Superior temporal gyrus (tissue), 1 donor: Measurements from ENCODE around the gene ZNF408.
"Not testable (repeated sequence)": the region's sequence is repeated elsewhere in the genome, so short reads cannot be mapped to it uniquely, and the experiment has no call there.

Experiments used
- DNase-seq: peaks from one replicate; pipeline ENCODE4 v3.0.0-alpha.2; 2016; ENCODE audit errors: extremely low spot score

Gene ZNF408

DNA sequence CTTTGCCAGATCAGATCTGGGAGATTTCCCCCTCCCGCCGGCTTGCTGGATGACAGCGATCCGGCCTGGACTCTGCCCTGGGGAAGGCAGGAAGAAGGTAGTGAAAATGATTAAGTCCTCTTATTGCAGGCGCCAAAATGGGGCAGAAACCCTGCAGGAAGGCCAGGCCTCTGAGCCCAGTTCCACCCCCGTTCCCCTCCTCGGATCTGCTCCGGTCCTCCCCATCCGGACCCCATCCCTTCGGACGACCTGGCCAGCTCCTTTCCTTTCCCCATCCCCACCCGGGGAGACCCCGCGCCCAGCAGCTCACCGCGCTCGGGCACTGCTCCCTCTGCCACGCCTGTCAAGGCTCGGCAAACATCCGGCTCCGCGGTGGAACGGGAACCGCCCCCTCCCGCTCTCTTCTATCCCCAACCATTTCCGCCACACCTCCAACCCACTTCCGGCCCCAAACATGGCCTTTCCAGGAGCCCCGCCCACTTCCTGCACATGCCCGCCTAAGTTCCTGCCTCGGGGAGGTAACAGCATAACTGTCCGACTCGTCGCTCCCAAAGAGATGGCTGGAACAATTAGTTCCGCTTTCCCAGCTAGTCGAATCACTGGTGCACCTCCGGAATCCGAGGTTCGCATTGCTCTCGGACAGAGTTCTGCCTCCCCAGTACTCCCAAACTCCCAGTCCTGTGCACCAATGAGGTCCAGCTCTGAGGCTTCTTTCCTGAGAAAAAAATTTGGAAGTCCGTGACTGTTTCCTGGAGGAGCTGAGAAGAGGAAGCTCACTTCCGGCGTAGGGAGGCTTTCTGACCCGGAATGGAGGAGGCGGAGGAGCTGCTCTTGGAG lies at the start of gene ZNF408, which contains the start of gene ARHGAP1:
TSS of gene ZNF408 (plus strand) at position 791 of the 837 bp plus-strand sequence. CDS start at position 808, 17 bp downstream.
TSS of gene ARHGAP1 (minus strand) at position 379 of the 837 bp plus-strand sequence. CDS start 4,512 bp downstream, outside the sequence.
- peak; percentile 99 for DNase-seq

DNA sequence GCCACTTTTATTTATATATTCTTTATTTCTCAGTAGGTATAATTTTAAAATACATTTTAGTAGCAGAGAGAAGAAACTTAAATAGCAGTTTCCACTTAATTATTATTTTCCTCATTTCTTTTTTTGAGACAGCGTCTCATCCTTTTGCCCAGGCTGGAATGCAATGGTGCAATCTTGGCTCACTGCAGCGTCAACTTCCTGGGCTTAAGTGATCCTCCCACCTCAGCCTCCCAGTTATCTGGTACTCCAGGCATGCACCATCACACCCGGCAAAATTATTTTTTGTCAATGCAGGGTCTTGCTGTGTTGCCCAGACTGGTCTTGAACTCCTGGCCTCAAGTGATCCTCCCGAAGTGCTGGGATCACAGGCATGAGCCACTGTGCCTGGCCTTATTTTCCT lies 45.2 kb upstream of the ZNF408 start:
- DNase-seq = no peak

DNA sequence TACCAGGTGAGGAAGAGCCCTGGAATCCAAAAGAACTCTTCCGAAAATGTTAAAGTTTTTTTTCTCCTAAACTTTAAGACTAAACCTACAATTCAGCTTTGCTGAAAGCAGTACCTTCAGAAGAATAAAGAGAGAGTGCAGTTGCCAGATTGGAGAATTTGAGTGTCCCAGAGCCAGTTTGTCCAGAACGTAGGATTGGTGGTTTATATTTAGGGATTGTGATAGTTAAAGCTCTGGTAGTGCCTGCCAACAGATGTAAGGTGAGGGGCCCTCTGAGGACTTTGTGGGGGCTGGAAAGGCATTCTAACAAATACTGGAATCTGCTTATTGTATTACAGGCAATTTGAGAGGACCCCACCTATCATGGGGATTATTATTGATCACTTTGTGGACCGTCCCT lies 43.6 kb upstream of the ZNF408 start:
- DNase-seq = no peak

DNA sequence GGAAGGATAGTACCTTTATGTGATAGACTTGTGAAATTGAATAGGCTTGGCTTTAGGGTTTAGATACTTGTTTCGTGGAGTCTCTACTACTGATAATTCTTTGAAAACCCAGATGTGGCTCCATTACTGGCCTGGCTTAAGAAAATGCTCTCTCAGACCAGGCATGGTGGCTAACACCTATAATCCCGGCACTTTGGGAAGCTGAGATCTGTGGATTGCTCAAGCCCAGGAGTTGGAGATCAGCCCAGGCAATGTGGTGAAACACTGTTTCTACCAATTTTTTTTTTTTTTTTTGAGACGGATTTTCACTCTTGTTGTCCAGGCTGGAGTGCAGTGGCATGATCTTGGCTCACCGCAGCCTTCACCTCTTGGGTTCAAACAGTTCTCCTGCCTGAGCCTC lies 42.6 kb upstream of the ZNF408 start:
- DNase-seq = no peak

DNA sequence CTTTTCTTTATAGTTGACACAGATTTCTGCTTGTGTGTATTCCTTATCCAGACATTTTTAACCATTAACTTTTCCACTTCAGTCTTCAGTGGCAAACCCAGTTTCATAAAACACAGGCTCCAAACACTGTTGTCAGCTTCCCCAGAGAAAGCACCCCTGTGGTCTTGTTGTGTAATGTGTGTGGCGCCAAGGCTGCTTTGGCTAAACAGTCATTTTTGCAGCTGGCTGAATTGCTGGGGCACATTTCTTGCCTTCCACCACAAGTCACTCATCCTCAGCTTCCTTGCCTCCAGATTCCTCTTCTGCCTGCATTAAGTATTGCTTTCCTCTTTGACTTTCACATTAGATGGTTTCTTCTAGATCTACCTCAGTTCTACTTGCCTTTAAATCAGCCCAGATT lies 40.9 kb upstream of the ZNF408 start:
- DNase-seq = peak; percentile 41

DNA sequence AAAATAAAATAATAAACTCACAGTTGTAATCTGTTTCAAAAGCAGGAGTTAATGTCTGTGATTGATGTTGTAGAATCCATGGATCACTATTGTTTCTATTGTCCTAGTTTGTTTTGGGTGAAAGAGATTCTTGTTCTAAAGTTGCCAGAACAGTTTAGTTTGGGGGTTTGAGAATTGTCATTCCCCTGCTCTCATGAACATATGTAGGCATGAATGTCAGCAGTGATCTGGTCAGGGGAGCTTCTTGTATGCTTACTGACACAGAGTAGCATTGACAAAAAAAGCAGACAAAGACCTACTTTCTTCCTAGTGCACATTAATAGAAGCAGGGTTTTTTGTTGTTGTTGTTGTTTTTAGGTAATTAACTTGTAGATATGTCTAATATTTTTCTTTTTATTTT lies 39.0 kb upstream of the ZNF408 start:
- peak; percentile 80 for DNase-seq

DNA sequence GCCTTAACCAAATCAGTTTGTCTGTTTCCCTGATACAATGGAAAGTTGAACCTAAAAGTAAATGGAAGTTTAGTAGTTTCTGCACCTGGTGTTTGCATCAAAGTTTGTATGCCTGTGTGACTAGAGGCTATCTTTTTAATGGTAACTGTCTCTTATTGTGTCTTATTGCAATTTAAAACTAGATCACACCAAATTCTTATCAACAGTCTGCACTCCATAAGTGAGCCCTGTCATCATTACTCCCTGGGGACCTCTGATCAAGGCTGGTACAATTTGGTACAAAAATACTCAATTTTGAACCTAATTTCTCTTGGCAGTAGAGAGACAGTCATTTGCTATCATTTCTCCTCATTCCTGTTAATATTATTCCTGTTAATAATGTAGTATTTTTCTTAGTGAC lies 38.5 kb upstream of the ZNF408 start:
- no peak for DNase-seq

DNA sequence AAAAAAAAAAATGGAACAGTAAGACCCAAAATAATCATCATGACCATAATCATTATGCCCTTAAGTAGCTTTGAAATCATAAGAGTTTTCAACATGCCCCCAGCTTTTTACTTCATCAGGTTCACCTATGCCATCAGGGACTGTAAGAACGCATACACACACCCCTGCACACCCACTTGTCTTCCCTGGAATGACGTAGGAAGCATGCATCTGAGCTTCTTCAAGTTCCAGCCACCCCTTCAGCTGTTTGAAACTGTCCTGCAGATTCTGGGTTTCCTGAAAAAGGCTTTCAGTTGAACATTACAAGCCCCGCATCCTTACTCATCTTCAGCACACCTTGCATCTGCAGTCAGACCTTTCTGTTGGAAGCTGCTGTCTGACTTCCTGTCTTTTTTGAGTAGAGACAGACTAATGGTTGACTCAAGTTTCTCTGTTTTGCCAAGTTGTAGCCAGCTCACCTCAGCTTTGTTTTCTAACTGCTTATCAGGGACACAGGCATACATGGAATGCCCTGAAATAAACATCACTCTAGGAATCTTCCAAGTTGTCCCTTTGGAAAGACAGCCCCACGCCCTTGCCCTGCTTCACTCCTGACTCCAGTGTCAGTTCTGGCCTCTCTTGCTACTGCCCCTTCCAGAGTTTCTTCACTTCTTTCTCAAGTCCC lies 37.4 kb upstream of the ZNF408 start:
- DNase-seq = no peak

DNA sequence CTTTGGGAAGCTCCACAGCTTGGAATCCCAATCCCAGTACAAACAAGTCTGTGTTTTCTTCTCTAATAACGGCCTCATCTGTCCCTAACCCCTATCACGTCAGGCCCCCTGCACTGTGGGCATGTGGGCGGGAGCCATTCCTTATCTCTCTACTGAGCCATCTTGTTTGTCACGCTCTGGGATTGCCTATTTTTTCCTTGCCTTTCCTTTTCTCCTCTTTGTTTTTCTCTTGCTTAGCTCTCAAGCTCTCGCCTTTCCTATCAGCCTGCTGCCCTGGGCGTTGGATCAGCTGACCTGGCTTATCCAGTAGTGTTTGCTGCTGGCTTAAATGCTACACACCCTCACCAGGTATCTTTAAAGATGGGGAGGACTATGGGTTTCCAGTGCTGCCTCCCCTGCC lies 36.2 kb upstream of the ZNF408 start:
- peak; percentile 12 for DNase-seq

DNA sequence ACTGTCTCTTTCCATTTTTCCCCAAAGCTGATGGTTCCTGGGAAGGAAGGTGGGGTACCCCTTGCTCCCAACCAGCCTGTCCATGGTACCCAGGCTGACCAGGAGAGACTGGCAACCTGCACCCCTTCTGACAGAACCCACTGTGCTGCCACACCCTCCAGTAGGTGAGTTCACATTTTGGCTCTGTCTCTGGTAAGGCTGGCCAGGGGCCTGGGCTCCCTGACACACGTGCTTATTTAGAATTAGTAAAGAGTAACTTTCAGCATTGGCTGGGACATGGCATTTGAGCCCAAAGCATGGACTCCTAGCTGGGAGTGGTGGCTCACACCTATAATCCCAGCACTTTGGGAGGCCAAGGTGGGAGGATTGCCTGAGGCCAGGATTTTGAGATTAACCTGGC lies 35.5 kb upstream of the ZNF408 start:
- no peak for DNase-seq

DNA sequence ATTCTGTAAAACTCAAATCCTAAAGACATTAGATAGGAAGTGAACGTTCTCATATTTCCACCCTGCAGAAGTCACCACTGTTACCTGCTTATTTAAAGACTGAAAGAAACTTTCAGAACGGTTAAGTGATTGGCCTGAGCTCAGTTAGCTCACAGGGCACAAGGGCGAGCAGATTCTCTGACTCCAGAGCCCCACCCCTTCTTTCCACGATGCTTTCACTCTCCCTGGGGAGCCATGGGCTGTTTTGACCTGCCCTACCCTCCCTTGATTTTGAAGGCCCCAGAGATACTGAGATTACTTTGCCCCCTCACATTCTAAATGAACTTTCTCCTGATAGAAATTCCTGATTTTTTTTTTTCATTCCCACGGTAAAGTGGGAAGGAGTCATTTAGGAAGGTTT lies 34.3 kb upstream of the ZNF408 start:
- no peak for DNase-seq

DNA sequence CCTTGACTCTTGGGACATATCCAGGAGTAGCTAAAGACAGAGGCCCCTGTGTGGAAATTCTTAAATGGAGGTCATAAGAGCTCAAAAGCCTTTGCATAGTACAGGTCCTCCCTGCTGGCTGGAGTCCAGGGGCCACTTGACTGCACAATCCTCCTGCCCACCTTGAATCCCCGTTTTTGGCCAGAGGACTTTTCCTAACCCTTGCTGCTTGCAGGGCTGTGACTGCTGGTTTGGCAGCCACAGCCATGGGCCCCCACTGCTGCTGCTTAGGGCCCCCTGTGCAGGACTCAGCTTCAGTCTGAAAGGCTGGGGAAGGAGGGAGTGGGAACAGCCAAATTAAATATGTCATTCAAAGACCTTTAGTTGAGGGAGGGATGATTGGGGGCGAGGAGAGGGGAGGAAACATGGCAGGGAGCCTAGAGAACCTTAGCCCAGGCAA lies 33.8 kb upstream of the ZNF408 start:
- no peak for DNase-seq

DNA sequence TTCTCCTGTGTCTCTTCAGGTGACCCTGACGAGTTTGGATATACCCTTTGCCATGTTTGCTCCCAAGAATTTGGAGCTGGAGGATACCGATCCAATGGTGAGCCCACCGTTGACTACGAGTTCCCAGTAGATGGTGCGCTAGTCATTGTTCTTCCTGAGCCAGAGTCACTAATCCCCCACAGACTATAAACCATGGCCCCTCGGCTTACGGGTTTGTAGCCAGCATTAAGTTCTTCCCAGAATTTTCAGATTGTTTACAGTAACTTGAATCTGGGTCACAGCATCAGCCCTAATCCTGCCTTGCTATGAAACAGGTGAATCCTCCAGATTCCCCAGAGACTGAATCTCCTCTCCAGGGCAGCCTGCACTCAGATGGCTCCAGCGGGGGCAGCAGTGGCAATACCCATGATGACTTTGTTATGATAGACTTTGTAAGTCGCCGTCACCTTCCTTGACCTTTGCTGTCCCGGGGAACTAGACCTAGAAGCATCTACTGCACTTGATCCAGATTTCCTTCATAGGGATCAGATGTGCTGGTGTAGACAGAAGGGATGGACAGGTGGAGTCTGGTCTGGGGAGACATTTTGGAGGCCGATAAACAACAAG lies 32.2 kb upstream of the ZNF408 start:
- no peak for DNase-seq

DNA sequence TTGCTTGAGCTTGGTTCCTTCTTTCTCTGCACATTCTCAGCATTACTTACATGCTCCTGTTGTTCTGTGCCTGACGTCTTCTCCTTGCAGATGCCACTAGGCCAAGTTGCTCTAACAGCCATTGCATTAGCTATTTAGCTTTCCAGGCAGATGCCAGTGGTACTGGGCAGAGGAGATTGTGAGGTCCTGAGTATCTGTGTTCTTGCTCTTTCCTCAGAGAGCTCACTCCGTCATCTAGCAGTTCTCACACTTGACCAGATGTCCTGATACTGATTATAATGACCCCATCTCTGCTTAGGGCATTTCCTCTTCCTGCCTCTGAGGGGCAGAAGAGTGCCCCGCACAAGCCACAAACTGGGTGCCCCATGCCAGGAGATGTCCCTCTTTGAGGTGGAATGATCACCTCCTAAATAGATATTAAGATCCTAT lies 31.1 kb upstream of the ZNF408 start:
- DNase-seq = peak; percentile 56

DNA sequence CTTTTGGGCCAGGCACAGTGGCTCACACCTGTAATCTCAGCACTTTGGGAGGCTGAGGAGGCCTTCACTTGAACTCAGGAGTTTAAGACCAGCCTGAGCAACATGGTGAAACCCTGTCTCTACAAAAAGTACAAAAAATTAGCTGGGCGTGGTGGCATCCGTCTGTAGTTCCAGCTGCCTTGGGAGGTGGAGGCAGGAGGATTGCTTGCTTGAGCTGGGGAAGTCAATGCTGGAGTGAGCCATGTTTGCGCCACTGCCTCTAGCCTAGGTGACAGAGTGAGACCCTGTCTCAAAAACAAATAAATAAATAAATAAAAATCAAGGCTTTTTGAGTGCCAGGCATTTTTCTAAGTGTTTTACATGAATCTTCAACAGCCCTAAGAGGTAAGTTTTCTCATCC lies 30.3 kb upstream of the ZNF408 start:
- not testable (repeated sequence) for DNase-seq

DNA sequence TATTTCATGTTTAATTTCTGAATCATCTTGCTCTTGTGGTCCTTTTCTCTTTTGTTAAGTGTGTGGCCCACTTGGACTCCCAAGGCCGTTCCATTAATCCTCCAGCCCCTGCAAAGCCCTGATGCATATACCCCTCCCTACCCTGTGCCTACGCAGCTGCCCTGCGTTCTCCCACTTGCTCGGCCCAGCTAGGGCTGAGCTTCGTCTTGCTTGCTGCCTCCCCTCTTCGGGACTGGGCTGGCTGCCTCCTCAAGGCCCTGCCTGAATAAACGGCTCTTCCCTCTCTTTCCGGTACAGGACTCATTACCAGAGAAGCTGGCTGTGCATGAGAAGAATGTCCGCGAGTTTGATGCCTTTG lies 28.9 kb upstream of the ZNF408 start:
- no peak for DNase-seq

DNA sequence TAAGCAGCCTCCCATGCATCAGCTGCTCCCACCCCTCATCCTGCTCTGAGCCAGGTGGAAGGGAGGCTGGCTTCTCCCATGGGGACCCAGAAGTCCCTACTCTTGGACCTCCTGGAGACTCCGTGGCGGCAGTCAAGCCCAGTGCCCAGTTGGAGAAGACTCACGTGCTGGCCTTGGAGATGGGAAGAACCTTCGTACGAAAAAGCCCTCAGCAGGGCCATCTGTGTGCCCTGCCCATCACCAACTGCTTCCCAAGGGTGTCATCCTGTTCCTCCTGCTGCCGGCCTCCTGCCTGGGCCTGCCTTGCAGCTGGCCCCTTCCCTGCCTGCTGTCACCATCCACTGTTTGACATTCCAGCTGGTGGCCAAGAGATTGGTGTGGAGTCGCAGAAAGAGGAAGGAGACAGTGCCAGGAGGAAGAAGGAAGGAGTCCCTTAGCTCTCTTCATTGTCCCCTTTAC lies 28.4 kb upstream of the ZNF408 start:
- no peak for DNase-seq

DNA sequence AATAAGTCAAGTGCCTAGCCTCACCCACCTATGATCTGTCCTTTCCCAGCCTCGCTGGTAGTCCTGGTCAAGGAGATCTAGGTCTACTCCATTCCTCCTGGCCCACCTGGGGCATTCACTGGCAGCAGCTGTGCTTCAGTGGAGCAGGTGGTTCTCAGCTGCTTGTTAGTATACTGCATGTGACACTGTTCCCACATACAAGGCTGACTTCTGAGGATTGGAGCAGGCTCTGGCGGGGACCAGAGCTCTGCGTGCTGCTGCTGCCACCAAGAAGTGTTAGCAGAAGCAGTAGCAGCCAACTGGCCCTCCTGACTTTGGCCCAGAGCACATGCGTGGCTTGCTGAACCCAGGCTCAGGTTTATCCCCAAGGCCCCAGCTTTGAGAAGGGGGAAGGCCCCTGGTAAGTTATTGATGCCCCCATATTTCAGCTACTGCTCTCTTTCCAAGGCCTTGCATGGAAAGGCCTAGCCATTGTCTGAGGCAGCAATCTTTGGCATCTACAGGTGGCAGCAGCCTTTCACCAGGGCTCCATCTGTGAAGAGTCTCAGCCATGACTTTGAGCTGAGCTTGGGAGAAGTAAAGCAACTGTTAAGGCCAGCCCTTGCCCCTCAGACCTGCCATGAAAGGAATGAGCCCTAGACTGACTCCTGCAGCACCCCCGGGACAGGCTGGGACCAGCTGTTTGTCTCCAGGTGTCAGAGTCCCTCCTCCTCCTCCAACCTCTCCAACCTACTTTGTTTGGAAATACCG lies 26.9 kb upstream of the ZNF408 start:
- DNase-seq = no peak

DNA sequence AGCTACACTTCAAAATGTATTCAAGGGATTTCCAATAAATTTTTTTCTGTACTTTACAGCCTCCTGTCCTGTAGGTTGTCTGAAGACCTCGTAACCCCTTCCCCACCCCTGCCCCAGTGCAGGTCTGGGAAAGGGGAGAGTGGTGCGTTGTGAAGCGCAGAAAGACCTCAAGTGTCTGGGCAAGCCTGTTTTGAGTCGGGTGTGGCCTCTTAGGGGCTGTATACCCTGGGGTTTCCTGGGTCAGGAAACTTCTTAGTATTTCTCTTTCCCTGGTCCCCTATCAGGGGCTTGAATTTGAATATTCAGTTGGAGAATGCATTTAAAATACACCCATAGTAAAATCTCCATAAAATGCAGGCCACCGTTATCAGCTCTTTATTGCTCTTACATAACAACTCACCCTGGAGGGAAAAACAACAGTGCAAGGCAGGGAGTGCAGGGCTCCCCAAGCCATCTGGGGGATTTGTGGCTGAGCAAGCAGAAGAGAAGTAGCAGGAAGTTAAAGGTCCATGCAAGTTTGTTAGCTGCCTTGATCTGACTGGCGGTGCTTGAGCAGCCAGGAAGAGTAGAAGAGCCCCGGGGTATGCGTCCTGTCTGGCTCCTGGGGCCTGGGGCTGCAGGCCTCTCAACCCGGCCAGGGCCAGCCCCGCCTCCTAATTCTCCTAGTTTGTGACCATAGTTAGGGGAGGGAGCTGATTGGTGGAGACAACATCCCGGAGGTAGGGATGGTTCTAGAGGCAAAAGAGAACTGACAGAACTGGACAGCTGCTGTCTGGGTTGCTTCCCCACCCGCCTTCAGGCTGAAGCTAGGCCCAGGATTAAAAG lies 26.2 kb upstream of the ZNF408 start:
- no peak for DNase-seq

DNA sequence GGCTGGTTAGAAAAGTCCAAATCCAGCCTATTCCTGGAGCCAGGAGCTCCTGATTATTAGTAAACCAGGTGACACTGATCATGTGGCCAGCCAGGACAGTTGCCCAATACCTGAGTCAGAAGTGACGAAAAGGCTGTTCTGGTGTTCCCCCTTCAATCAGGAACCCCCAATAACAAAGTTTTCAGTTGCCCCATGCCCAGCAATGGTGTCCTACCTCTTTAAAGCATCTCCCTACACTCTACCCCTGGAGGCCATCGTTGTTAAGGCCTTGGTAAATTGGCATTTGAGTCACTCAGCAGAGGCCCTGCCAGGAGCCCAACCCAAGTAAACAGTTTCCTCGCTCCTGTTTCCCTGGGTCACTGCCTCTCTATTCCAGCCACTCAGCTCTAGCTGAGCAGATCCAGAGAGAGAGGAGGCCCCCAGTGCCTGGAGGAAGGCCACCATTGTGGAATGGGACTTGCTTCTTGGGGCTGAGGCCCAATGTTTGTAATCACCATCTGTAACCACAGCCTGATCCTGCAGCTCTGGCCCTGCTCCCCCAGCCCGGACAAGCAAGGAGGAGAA lies 25.5 kb upstream of the ZNF408 start:
- DNase-seq = no peak

DNA sequence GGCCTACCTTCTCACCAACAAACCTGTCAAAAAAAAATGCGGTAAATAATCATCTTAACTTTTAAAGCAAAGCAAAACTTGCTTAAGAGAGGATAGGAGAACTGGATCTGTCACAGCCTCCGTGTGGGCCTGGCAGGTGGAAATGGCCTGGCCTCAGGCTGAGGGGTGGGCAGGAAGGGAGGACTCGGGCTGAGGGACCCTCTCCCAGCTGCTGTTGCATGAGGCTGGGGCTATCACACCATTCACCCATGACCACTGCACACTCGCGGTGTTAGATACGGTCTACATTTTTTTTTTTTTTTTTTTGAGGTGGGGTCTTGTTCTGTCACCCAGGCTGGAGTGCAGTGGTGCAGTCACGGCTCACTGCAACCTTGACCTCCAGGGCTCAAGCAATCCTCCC lies 24.9 kb upstream of the ZNF408 start:
- no peak for DNase-seq
